Fibroblast of villous mesenchyme (primary cell): ENCODE data around the gene VPS37B. TPM values are rescaled to one million over a fixed set of nuclear protein-coding genes. Genes with fewer than 3 reads are reported as not detected.

Experiments
- DNase-seq: peaks from one replicate; pipeline ENCODE4 v3.0.0-alpha.2; 2010; ENCODE audit warnings: low read depth
- H3K4me3 ChIP-seq: 2 replicates; pipeline ENCODE4 v1.5.1; 2011; ENCODE audit warnings: low read depth, mild to moderate bottlenecking, low read length
- total RNA-seq: library from RNA; depleted of rRNA; stranded (reverse); fragments of >200 nt; gene quantifications from 2 replicates; pipeline ENCODE4 v1.2.3, GENCODE V29; 2012
- TF ChIP-seq, protein P1 (sequence below): IDR thresholded peaks from 2 replicates; pipeline ENCODE4 v1.5.1; 2012; ENCODE audit warnings: low read depth, mild to moderate bottlenecking, low read length; ENCODE audit not compliant: insufficient read depth

The VPS37B gene
- total RNA-seq, 1 donor: 21.2 TPM

- no peak overlapping the region for H3K4me3 ChIP-seq
- TF ChIP-seq, protein P1, sequence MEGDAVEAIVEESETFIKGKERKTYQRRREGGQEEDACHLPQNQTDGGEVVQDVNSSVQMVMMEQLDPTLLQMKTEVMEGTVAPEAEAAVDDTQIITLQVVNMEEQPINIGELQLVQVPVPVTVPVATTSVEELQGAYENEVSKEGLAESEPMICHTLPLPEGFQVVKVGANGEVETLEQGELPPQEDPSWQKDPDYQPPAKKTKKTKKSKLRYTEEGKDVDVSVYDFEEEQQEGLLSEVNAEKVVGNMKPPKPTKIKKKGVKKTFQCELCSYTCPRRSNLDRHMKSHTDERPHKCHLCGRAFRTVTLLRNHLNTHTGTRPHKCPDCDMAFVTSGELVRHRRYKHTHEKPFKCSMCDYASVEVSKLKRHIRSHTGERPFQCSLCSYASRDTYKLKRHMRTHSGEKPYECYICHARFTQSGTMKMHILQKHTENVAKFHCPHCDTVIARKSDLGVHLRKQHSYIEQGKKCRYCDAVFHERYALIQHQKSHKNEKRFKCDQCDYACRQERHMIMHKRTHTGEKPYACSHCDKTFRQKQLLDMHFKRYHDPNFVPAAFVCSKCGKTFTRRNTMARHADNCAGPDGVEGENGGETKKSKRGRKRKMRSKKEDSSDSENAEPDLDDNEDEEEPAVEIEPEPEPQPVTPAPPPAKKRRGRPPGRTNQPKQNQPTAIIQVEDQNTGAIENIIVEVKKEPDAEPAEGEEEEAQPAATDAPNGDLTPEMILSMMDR: no peak
- DNase-seq: no peak
Measured at GRCh38 chr12:122862872-122863701, 32.8 kb downstream of the VPS37B start.

GRCh38 chr12:122862110-122862634 is 33.8 kb downstream of the VPS37B start:
- no peak for DNase-seq
- TF ChIP-seq, protein P1: no peak
- H3K4me3 ChIP-seq: no peak overlapping the region

- H3K4me3 ChIP-seq: no peak overlapping the region
- TF ChIP-seq, protein P1: no peak
- no peak for DNase-seq
Measured at GRCh38 chr12:122861587-122861970, 34.3 kb downstream of the VPS37B start.

GRCh38 chr12:122860854-122861586 is 34.9 kb downstream of the VPS37B start:
- TF ChIP-seq, protein P1: no peak
- no peak overlapping the region for H3K4me3 ChIP-seq

GRCh38 chr12:122860040-122860853 is 35.7 kb downstream of the VPS37B start:
- TF ChIP-seq, protein P1: peak; percentile 91
- no peak overlapping the region for H3K4me3 ChIP-seq
- peak; percentile 82 for DNase-seq

More at GRCh38 chr12:122860854-122861586, 34.9 kb downstream of the VPS37B start:
- no peak for DNase-seq

- no peak overlapping the region for H3K4me3 ChIP-seq
- DNase-seq: no peak
- TF ChIP-seq, protein P1: no peak
Measured at GRCh38 chr12:122859303-122860039, 36.5 kb downstream of the VPS37B start.
